Osteoblast (primary cell): ENCODE measurements around the gene SRGAP2C. TPM values are rescaled to one million over a fixed set of nuclear protein-coding genes. Genes with fewer than 3 reads are reported as not detected.
"Not testable (repeated sequence)": the region's sequence is repeated elsewhere in the genome, so short reads cannot be mapped to it uniquely, and the experiment has no call there.

ENCODE experiments used
- DNase-seq: peaks from one replicate; pipeline ENCODE4 v3.0.0; 2011; ENCODE audit warnings: low spot score, mixed read lengths; ENCODE audit not compliant: insufficient read length; ENCODE audit errors: missing footprints
- H2AFZ ChIP-seq: 2 replicates; pipeline ENCODE4 v1.6.0; 2011; ENCODE audit warnings: mild to moderate bottlenecking, low read length
- H3K27ac ChIP-seq: 2 replicates; pipeline ENCODE4 v1.5.1; 2011; ENCODE audit warnings: mild to moderate bottlenecking, low read depth, low read length, moderate library complexity
- H3K27me3 ChIP-seq: 2 replicates; pipeline ENCODE4 v1.6.0; 2012; ENCODE audit warnings: mild to moderate bottlenecking, control low read depth, inconsistent platforms, low read length, moderate library complexity; ENCODE audit not compliant: insufficient read depth
- H3K36me3 ChIP-seq: 2 replicates; pipeline ENCODE4 v1.5.1; 2011; ENCODE audit warnings: mild to moderate bottlenecking, low read length, control low read depth, moderate library complexity; ENCODE audit not compliant: insufficient read depth
- H3K4me1 ChIP-seq: 2 replicates; pipeline ENCODE4 v1.5.1; 2011; ENCODE audit warnings: mild to moderate bottlenecking, low read length, control low read depth, moderate library complexity; ENCODE audit not compliant: insufficient read depth
- H3K4me2 ChIP-seq: 2 replicates; pipeline ENCODE4 v1.6.0; 2011; ENCODE audit warnings: mild to moderate bottlenecking, low read length; ENCODE audit not compliant: insufficient read depth
- H3K4me3 ChIP-seq: fragments of 200-600 bp; sonication (generic); 3 replicates; pipeline ENCODE4 v1.5.1; 2012; ENCODE audit warnings: mild to moderate bottlenecking, low read length, inconsistent platforms; ENCODE audit not compliant: insufficient read depth
- H3K79me2 ChIP-seq: 2 replicates; pipeline ENCODE4 v1.6.0; 2012; ENCODE audit warnings: mild to moderate bottlenecking, low read length, control low read depth, inconsistent platforms; ENCODE audit not compliant: insufficient read depth
- H3K9me3 ChIP-seq: 2 replicates; pipeline ENCODE4 v1.5.1; 2011; ENCODE audit warnings: low read depth, low read length, control low read depth
- H4K20me1 ChIP-seq: 2 replicates; pipeline ENCODE4 v1.6.0; 2012; ENCODE audit warnings: mild to moderate bottlenecking, low read length, control low read depth; ENCODE audit not compliant: insufficient read depth
- total RNA-seq: library from RNA; depleted of rRNA; stranded (reverse); fragments of >200 nt; gene quantifications from 2 replicates; pipeline ENCODE4 v1.2.3, GENCODE V29; 2012

Gene SRGAP2C
- total RNA-seq, 1 donor: 36.9 TPM

DNA sequence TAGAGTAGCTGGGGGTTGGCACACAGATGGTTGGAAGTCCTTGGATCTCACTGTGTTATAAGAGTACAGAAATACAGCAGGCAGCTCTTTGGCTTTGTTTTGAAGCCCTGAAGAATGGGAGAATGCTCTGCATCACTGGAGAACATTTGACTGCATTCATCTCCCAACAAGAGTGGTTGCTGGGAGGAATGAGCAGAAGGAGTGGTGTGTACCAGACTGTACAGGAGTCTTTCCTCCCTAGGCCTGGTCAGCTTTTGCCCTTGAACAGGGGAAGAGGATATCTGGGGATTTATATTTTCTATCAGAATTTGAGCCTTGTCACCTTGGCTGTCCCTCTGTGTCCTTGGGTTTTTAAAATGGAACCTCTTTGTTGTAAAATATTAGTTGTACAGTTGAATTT lies 69.8 kb downstream of the SRGAP2C start:
- H3K27ac ChIP-seq, H3K4me2 ChIP-seq, H2AFZ ChIP-seq, H3K9me3 ChIP-seq, H3K27me3 ChIP-seq, H4K20me1 ChIP-seq, DNase-seq, H3K4me1 ChIP-seq, H3K79me2 ChIP-seq, H3K36me3 ChIP-seq, H3K4me3 ChIP-seq: not testable (repeated sequence)

DNA sequence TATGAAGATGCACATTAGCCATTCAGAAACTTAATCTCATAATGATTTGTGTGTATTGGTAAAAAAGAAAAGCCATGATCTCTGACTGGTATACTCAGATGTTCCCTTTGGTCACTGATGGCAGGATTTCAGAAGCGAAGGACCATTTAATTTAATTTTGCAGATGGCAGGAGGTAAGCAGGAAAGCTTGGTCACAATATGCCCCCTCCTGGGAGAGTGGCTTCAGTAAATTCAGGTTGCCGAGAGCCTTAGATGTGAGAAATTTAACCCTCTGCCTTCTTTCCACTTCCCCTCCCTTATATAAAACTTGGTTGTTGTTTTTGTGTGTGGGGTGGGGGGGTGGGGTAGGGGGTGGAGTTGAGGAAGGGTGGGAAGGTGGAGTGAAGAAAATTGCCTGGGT lies 72.9 kb downstream of the SRGAP2C start:
- not testable (repeated sequence) for H3K4me3 ChIP-seq, H3K27me3 ChIP-seq, H3K4me1 ChIP-seq, H3K9me3 ChIP-seq, DNase-seq, H4K20me1 ChIP-seq, H3K27ac ChIP-seq, H3K4me2 ChIP-seq, H3K79me2 ChIP-seq, H2AFZ ChIP-seq, H3K36me3 ChIP-seq

DNA sequence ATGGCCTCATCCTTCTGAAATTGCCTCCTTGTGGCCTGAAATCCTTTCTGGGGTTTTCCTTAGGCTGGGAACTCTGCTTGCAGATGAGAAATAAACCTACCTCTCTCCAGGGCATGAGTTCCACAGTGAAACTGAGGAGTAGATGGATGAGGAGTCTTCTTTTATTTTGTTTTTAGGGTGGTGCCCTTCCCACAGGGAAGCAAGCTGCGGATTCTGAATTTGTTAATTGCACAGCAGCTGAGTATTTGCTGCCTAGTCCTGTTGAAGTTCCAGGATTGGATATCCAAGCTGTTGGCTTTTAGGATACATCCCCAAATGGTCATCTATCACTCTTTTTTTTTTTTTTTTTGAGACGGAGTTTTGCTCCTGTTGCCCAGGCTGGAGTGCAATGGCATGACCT lies 73.4 kb downstream of the SRGAP2C start:
- not testable (repeated sequence) for H3K36me3 ChIP-seq, H3K4me2 ChIP-seq, H3K27me3 ChIP-seq, H3K4me1 ChIP-seq, H4K20me1 ChIP-seq, H3K27ac ChIP-seq, H2AFZ ChIP-seq, DNase-seq, H3K9me3 ChIP-seq, H3K79me2 ChIP-seq, H3K4me3 ChIP-seq

DNA sequence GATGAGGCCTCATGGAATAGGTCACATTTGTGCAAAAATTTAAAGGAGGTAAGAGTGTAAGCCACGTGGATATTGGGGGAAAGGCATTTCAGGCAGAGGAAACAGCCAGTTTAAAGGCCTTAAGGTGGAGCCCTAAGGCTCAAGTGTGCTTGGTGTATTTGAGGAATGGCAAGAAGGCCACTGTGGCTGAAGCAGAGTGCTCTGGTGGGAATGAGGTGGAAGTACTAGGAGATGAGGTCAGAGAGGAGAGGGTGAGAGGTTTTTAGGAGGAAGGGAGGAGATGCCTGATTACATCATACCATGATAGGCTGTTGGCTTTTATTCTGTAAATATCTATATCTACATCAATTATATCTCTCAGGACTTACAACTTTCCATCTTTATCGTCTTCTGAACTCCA lies 75.4 kb downstream of the SRGAP2C start:
- H3K79me2 ChIP-seq, DNase-seq, H3K4me3 ChIP-seq, H3K4me2 ChIP-seq, H3K9me3 ChIP-seq, H2AFZ ChIP-seq, H3K27me3 ChIP-seq, H3K4me1 ChIP-seq, H4K20me1 ChIP-seq, H3K36me3 ChIP-seq, H3K27ac ChIP-seq: not testable (repeated sequence)

DNA sequence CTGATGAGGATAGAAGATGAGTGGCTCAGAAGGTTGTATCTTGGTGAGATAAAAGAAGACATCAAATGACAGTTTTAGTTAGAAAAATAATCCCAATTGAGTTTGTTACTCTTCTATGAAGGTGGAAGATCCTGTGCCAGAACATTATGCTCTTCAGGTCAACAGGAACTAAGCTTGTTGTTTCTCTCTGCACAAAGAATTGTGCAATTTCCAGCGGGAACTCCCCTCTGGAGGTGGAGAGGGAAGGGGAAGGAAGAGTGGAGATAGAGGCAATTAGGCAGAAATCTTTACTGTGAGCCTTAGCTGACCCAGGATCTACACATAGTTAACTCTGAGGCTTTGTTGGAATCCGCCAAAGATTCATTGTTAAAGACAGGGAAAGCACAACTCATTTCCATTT lies 77.4 kb downstream of the SRGAP2C start:
- DNase-seq, H4K20me1 ChIP-seq, H3K79me2 ChIP-seq, H3K27me3 ChIP-seq, H3K4me1 ChIP-seq, H3K4me3 ChIP-seq, H3K4me2 ChIP-seq, H2AFZ ChIP-seq, H3K9me3 ChIP-seq, H3K36me3 ChIP-seq, H3K27ac ChIP-seq: not testable (repeated sequence)

DNA sequence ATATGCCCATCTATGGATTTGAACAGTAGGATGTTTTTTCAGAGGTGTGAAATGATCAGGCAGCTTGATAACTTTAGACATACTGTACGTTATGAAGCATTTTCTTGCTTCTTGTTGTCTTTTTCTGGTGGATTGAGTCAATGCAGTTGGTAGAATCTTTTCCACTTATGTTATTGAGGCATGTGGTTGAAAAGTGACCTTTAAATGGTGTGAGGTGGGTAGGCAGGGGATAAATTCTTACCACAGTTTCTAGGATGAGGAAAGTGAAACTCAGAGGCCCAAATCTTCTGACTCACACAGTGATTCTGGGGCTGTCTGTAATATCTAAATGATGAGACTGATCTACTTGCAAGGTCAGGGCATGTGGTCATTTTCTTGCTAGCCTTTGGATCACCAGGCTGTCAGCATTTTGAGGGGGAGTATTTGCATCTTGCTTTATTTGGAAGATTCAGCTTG lies 79.0 kb downstream of the SRGAP2C start:
- H3K9me3 ChIP-seq, H2AFZ ChIP-seq, H3K79me2 ChIP-seq, H3K36me3 ChIP-seq, H3K27ac ChIP-seq, H3K27me3 ChIP-seq, H3K4me1 ChIP-seq, H3K4me2 ChIP-seq, DNase-seq, H3K4me3 ChIP-seq, H4K20me1 ChIP-seq: not testable (repeated sequence)

DNA sequence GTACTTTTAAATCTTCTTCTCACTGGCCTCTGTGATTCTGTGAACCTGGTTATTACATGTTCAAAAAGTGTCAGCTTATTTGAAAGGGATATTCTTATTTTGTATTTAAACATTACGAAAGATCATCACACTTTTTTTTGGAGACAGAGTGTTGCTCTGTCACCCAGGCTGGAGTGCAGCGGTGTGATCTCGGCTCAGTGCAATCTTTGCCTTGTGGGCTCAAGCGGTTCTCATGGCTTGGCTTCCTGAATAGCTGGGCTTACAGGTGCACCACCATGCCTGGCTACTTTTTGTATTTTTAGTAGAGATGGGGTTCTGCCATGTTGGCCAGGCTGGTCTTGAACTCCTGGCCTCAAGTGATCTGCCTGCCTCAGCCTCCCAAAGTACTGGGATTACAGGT lies 82.3 kb downstream of the SRGAP2C start:
- H4K20me1 ChIP-seq, H3K4me1 ChIP-seq, H3K79me2 ChIP-seq, H3K4me3 ChIP-seq, H3K4me2 ChIP-seq, DNase-seq, H2AFZ ChIP-seq, H3K9me3 ChIP-seq, H3K27ac ChIP-seq, H3K36me3 ChIP-seq, H3K27me3 ChIP-seq: not testable (repeated sequence)

DNA sequence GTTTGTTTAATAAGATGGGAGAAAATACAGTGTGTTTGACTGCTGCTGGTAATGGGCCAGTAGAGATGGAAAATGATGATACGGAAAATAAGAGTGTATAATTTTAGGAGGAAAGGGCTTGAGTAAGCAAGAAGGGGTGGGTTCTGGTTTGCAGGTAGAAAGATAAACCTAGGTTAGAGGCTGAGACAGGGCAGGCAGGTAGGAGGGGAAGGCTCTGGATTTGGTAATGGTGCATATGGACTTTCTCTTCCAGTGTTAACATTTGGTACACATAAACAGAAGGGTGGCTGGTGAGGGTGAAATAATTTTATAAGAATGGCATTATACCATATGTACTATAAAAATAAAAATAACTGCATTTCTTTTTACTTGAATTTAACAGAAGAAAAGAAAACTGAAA lies 84.5 kb downstream of the SRGAP2C start:
- H4K20me1 ChIP-seq, H3K79me2 ChIP-seq, H3K9me3 ChIP-seq, H3K27me3 ChIP-seq, H3K27ac ChIP-seq, DNase-seq, H3K36me3 ChIP-seq, H3K4me3 ChIP-seq, H3K4me2 ChIP-seq, H2AFZ ChIP-seq, H3K4me1 ChIP-seq: not testable (repeated sequence)

DNA sequence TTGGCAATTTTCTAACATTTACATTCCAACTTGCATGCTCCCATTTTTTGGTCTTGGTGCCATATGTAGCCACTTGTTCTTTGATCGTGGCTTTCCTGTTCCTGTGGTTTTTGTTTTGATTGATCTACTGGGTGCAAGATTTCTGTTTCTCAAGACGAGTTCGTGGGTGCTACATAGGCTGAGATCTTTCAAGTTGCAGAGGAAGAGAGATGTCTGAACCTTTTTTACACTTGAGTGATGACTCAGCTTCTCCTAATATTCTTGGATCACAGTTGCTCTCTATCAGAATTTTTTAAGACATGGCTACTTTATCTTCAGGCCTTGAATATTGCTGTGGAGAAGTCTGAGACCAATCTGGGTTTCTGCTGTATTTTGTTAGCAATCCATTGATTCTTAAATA lies 85.2 kb downstream of the SRGAP2C start:
- not testable (repeated sequence) for H4K20me1 ChIP-seq, DNase-seq, H3K4me2 ChIP-seq, H3K9me3 ChIP-seq, H3K27me3 ChIP-seq, H3K27ac ChIP-seq, H2AFZ ChIP-seq, H3K4me1 ChIP-seq, H3K79me2 ChIP-seq, H3K4me3 ChIP-seq, H3K36me3 ChIP-seq
